HG03060 (cell line): ENCODE data around the gene GNAQ.

Experiments used
- ATAC-seq: cut with Tn5 transposase; IDR thresholded peaks from one replicate; pipeline ENCODE4 v1.9.1; 2021; ENCODE audit warnings: low read depth, moderate number of reproducible peaks; ENCODE audit not compliant: unreplicated experiment

GNAQ gene

DNA sequence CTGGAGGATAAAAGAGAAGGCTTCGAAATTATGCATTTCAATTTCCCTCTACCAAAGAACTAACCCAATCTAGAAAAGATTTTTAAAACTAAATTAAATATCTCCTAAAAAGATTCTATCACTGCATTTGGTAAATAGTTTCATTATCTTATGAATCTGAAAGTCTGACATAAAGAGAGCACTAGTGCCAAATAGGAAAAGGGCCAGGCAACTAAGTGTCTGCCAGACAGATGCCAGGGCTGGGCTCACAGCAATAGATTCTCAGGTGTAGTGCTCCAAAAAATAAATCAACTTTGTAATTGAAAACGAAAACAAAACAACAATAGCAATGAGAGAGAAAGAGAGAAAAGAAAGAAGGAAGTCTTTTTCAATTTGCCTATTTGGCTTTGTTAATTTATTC lies 225.8 kb downstream of the GNAQ start:
- no peak for ATAC-seq

DNA sequence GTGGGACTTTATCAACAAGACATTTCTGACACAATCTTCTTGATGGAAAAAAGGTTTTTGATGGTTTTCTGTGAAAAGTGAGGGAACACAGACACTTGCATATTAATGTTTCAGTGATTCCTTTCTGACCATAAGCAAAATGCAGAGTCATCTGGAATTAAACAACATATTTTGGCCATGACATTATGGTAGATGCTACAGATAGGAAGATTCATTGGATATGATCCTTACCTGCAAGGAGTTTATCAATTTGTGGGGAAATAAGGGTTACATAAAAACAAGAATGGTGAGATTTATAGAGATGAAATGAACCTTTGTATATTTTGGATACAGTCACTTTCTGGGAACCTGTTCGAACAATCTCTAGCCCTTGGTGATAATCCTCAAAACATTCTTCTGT lies 228.2 kb downstream of the GNAQ start:
- no peak for ATAC-seq

DNA sequence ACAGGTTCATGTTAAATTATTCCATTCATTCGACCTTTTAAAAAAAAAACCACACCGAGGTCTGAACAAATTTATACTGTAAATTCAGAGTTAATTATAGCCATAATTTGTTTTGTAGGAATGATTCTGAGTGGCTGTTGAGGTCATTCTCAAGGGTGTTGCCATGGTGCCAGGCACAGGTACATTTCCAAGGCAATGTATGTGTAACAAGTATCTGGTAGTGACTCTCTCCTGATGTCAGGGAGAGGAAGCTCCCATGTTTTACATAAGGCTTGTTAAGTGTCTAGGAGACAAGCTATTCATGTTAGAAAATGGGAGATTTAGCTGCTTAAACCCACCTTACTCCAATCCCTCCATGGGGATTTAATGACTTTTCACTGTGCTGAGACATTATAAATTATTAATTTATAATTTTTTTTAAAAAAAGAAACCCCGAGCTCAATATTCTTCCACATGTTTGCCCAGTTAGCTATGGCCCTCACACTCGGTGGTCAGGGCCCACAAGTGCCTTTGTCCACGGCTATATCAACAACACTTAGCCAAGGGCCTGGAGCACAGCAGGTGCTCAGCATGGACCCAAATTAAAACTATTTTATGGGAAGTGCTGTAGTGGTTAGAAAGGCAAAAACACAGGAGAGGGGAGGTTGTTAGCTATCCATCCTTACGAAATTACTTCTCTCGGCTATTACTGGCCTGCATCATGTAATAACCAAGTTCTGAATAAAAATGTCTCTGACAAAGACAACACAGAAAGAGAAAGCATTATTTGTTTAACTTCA lies 228.9 kb downstream of the GNAQ start:
- ATAC-seq, result no peak

DNA sequence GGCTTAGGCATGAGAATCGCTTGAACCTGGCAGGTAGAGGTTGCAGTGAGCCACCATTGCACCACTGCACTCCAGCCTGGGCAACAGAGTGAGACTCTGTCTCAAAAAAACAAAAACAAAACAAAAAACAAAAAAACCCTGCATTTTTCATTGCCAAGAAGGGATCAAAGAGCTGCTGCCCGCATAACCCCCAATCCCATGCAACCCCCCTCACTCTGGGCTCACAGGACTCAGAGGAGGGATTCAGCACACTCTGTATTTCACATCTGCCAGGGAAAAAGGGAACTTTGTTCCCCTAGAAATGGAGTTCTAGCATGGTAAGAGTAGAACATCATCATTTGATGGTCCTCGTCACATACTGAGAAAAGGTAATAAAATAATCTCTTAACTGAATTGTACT lies 229.5 kb downstream of the GNAQ start:
- no peak for ATAC-seq

DNA sequence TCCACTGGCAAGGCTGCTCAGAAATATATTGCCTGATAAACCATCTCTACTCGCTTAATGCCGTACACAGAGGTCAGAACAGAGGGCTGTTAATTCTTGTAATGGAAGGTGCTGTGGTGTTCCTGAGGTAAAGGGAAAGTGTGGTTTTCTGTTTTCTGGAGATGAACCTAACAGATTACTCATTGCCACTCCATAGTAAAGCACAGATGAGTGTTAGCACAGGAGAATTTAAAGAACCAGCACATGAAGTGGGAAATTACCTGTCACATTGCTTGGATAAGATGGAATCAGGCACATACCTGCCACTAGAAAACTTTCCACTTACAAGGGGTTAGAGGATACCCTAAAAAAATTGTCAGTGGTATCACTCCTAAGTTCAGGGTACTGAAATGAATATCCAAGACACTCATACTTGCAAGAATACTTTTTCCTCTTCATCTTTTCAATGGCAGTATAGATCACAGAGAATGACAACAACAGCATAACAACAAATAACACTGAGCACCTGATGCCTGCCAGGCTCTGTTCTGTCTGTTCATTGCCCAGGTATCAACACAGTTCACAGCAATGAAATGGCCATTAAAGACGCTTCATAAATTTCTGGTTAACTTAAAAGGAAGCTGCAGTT lies 230.6 kb downstream of the GNAQ start:
- no peak for ATAC-seq

DNA sequence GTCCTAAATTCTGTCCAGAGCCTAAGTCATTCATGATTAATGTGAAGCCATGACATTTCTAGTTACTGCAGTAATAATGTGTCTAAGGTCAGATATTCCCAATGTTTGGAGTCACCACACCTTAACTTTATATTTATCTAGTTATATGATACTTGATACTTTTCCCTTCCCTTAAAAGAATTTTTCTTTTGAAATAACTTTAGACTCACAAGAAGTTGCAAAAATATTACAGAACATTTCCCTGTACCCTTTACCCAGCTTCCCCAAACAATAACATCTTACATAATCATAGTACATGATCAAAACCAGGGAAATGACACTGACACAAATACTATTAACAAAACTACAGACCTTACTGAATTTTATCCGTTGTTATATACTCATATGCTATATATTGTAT lies 233.5 kb downstream of the GNAQ start:
- no peak for ATAC-seq

DNA sequence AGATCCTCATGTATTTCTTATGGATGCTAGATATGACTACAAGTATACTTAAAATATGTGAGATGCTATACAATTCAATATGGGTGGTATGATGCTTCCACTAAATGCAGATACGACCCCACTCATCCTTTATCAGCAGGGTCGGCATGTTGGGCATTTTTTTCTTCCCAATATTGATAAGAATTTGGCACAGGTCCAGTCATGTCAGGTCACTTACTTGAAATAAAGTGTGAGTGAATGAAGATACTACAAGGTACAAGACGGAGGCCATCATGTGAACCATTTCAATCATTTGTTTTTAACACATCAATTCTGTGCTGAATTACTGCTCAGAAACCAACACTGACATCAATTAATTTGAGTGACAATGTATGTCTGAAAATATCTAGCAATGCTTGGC lies 236.6 kb downstream of the GNAQ start:
- ATAC-seq, result no peak

DNA sequence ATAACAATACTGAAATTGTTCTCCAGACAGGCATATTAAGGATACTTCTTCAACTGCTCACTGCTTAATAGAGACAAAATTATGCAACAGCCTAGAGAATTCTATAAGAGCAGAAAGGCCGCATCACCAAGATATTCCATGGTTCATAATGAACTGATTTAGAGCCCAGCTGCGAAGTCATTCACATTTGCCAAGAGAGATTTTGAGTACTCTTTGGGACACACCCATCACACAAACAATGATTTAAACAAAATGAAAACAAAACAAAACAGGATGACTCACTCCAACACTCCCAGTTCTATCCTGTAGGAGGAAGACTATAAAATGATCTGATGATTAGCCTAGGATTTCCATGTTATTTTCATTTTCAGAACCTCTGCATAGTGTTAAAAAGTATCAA lies 237.8 kb downstream of the GNAQ start:
- no peak for ATAC-seq

DNA sequence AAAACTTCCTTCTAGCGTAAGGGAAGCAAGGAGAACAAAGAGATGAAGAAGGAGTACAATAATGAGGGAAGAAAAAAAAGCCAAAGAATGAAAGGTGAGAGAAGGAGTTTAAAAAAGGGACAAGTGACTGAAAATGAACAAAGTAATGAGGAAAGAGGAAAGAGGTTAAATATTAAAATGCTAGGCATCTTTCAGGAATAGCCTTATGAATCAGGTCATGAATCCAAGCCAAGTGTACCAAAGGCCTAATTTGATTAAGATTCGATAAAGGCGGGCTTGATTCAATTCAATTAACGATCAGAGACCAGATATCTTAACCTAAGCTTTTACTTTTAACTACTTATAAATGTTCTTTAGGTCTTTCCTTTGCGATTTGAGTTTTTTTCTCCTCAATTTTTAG lies 241.7 kb downstream of the GNAQ start:
- ATAC-seq, result no peak

DNA sequence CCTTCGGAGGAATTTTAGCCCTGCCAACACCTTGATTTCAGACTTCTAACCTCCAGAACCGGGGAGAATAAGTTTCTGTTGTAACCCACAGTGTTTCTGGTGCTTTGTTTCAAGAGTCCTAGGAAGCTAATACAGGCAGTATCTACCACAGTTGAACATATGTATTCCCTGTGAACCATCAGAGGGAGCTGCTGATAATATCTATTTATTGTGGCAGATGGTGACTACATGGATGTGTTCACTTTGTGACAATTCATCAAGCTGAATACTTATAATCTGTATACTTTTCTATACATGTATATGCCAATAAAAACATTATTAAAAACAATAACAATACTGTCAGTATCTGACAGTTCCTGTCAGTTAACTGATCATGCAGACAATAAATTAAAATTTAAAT lies 246.3 kb downstream of the GNAQ start:
- no peak for ATAC-seq

DNA sequence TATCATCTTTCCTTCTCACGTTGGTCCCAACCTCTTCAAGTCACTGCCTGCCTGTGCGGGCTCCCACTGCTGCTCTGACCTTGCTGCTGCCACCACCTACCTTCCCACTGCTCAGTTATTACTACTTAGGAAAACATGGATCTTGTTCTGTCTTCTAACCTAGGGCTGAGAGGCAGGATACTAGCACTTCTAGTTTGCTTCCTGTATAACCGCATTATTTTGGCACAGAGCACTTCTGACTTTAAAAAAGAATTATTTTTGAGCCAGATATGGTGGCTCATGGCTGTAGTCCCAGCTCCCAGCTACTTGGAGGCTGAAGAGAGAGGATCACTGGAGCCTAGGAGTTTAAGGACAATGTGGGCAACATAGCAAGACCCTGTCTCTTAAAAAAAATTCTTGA lies 248.1 kb downstream of the GNAQ start:
- no peak for ATAC-seq

DNA sequence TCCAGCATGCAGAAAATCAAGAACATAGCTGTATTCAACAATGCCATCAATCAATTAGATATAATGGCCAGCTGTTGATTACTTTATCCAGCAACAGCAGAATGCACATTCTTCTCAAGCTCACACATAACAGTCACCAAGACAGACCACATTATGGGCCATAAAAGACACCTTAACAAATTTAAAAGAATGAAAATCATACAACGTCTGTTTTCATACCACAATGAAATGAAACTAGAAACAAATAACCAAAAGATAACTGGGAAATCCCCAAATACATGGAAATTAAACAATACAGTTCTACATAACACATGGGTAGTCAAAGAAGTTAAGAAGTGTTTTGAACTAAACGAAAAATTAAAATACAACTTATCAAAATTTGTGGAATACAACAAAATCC lies 252.6 kb downstream of the GNAQ start:
- ATAC-seq, result no peak

DNA sequence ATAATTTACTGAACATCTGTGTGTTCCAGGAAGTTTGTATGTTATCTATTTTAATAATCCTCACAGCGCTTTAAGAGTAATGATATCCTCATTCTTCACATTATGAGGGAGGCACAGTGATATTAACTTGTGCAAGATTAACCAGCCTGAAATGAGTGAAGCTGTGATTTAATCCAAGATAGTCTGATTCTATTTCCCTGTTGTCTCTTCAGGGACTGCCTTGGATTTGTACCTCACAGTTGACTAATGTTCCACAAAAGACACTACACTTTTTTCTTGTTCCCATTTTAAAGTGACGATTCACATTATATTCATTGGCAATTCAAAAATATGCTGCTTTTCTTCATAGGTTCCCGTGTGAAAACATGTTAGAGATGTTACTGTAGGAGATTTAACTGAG lies 258.2 kb downstream of the GNAQ start:
- ATAC-seq, result no peak

DNA sequence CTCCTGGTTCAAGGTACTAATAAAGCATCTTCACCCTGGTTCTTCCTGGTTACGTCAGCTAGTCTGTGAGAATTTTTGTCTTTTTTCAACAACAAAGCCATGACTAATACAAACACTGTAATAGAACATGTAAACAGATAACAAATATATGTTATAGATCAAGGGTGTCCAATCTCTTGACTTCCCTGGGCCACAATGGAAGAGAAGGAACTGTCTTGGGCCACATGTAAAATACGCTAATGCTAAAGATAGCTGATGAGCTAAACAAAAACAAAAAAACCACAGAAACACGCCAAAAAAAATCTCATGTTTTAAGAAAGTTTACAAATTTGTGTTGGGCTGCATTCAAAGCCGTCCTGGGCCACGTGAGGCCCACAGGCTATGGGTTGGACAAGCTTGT lies 259.0 kb downstream of the GNAQ start:
- ATAC-seq, result no peak

DNA sequence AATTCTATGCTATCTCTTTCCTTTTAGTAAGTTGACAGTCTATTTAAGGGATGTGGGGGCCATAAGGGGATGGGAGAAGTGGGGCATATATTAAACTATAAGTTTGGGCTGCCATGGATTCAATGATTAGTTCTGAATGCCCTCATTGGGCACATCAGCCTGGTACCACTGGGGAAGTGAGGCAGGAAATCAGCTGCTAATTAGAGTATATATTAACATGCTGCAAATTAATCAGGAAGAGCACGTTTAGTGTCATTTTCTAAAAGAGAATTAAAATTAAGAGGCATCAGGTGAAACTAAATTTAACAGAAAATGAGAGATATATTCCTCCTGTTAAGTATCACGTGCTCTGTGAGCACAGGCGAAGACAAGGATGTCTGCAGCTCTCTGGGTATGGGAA lies 260.4 kb downstream of the GNAQ start:
- ATAC-seq, result no peak

DNA sequence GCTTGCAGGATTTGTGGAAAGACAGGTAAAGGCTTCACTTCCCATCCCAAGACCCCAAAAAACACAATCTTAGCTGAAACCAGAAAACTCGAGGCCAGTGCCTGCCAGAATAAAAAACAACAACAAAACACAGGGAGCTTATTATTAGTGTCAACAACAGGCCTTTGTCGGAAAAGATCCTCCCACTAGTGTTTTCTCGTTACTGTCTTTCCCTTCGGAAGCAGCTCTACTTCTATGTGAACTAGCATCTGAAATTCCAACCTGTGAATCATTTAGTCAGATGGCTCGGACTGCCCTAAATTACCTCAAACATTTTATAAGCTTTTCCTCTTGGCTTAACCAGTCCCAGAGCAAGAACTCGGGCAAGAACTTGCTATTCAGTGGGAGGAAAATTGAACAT lies 261.3 kb downstream of the GNAQ start:
- ATAC-seq, result no peak

DNA sequence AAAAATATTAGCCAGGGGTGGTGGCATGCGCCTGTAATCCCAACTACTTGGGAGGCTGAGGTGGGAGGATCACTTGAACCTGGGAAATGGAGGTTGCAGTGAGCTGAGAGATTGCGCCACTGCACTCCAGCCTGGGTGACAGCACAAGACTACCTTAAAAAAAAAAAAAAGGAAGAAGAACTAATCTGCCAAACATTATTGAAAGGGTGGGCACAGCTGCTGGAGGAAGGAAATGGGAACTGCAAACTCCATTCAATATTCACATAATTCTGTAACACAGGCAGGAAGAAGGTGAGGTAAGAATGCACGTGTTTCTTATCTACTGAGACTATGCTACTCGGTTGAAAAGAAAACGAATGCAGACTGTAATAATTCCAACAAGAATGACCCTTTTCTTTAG lies 262.4 kb downstream of the GNAQ start:
- no peak for ATAC-seq

DNA sequence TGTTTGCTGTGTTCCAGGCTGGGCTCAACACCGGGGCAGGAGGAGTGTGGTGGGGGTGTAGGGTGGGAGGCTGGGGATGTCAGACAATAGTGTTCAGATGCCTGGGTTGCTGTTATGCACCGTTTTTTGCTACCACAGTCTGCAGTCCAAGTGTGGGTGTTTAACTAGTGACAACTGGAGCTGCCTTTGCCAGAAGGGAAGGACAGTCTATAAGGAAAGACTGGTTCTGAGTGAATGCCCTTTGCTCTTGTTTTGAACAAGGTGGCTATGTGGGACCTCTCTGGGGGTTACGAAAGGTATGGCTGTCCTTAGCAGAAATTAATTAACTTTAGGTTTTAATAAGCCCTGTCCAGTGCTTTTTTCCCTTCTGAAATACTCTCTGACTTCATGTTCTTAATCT lies 265.0 kb downstream of the GNAQ start:
- ATAC-seq, result no peak

DNA sequence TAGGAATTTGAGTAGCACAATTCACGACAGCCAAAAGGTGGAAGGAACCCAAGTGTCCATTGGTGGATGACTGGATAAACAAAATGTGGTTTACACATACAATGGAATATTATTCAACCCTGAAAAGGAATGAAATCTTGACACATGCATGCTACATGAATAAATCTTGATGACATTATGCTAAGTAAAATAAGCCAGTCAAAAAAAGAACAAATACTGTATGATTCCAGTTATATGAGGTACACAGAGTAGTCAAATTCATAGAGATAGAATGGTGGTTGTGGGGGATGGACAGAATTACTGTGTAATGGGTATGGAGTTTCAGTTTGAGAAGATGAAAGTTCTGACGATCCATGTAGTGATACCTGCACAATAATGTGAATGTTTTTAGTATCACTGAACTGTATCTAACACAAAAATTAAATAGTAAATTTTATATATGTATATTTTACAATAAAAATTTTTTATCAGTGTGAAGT lies 265.8 kb downstream of the GNAQ start:
- ATAC-seq, result no peak

DNA sequence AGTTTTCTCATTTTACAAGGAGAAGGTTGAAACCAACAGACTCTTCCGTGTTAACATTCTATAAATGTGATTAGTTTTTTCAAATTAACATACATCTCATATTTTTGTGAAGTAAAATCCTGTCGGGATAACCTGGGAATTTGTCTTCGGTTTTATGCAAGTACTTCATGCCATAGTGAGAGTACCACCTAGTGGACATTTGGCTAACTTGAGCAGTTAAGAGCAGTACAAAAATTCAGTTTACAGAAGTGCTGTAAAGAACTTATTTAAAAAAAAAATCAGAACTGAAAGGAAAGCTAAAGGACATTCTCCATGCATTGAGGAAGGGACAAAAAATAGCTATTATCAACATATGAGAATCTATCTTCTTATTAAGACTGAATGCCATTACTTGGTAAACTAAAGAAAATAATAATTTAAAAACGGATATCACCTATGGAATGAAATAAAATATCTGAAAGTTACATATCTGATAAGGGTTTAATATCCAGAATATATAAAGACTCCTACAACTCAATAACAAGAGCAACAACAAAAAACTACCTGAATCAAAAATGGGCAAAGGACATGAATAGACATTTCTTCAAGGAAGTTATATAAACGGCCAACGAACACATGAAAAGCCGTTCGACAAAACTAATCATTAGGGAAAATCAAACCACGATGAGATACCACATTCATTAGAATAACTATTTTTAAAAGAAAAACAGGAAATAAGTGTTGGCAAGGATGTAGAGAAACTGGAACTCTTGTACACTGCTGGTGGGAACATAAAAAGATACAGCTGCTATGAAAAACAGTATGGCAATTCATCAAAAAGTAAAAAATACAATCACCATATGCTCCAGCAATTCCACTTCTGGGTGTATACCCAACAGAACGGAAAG lies 266.5 kb downstream of the GNAQ start:
- no peak for ATAC-seq

DNA sequence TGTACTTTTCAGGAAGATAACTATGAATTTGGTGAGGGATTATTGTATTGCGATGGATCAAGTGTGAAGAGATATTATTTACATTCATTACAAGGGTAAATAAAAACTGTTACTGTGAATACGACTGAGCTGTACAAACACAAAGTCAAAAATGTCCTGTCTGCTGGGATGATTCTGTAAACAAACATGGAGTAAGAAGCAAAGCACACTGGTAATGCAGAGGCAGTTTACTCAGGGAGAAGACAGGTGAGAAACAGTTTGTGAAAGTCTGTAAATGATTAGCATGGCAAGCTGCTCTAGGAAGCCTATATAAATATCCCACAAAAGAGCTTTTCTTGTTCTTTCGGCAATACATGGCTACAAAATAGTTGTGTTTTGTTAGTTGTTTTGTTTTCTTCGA lies 268.0 kb downstream of the GNAQ start:
- no peak for ATAC-seq
